Measurements from ENCODE around the gene GCNT2.
A peak's percentile ranks its signal among the peaks of the same experiment; 100 is the strongest.

Gene GCNT2

DNA sequence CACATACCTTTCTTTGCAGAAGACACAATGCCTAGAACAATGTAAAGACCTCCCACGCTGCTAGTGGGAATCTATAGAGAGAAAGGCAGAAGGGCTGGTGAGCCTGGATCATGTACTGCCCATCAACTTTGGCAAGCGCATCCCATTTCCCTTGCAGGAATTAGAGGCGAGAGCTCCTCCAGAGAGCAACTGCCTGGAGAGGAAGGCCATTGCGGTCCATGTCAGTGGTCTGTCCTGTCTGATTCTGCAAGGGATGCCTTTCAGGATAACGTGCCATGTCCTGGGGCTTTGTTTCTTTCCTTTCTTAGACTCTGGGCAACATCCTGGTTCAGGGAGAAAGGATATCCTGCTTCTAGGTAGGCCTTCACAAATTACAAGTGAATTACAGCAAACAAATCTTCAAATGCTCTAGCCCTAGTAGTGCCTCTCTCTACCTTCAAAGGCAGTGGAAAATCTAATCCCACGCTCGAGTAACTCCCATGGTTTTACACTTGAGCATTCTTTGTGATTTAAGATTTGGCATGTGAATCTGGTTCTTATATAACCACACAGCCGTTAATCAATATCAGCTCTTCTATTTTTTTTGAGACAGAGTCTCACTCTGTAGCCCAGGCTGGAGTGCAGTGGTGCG, 38.5 kb downstream of the GCNT2 start:
- no peak for DNase-seq
- H3K9me3 ChIP-seq (ENCODE audit: severe bottlenecking), result no peaks in the 10 kb centered on the region
- TF ChIP-seq, protein P1, sequence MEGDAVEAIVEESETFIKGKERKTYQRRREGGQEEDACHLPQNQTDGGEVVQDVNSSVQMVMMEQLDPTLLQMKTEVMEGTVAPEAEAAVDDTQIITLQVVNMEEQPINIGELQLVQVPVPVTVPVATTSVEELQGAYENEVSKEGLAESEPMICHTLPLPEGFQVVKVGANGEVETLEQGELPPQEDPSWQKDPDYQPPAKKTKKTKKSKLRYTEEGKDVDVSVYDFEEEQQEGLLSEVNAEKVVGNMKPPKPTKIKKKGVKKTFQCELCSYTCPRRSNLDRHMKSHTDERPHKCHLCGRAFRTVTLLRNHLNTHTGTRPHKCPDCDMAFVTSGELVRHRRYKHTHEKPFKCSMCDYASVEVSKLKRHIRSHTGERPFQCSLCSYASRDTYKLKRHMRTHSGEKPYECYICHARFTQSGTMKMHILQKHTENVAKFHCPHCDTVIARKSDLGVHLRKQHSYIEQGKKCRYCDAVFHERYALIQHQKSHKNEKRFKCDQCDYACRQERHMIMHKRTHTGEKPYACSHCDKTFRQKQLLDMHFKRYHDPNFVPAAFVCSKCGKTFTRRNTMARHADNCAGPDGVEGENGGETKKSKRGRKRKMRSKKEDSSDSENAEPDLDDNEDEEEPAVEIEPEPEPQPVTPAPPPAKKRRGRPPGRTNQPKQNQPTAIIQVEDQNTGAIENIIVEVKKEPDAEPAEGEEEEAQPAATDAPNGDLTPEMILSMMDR (IDR thresholded peaks at IDR 0.05; ENCODE audit: low read depth, low read length), result no peak
- H3K27ac ChIP-seq, result no peak overlapping the region
- H3K27me3 ChIP-seq (ENCODE audit: insufficient read depth, low read depth, severe bottlenecking), result no peaks in the 10 kb centered on the region
- H3K36me3 ChIP-seq, result no peaks in the 10 kb centered on the region
- H3K4me3 ChIP-seq (ENCODE audit: low read depth, low read length), result no peak overlapping the region

DNA sequence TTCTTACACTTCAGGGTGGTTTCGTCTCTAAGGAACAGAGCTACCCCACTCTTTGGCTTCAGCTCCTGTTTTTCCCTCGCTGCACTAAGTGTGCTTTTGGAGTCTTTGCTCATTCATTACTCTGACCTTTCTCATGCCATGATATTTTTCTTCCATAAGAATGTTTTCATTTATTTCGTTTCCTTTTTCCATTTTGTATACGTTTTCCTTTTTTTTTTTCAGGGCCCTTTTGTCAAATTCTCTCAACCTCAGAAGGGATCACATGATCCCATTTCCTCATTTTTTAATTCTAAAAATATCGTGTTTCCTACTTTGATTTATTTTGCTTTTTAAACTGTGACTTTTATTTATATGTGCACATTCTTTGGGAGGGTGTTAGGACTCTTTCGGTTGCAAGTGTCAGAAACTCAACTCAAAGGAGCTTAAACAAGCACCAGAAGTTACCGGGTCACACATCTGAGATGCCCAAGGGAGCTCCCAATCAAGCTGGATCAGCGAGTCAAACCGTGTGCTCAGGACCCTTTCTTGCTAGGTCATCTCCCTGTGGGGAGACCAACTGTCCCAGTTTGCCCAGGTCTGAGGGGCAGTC, 40.6 kb downstream of the GCNT2 start:
- H3K4me3 ChIP-seq (ENCODE audit: low read depth, low read length), result no peak overlapping the region
- no peaks in the 10 kb centered on the region for H3K9me3 ChIP-seq (ENCODE audit: severe bottlenecking)
- H3K27me3 ChIP-seq (ENCODE audit: insufficient read depth, low read depth, severe bottlenecking), result no peaks in the 10 kb centered on the region
- TF ChIP-seq, protein P1 (IDR thresholded peaks at IDR 0.05; ENCODE audit: low read depth, low read length), result no peak
- DNase-seq, result no peak
- no peak overlapping the region for H3K27ac ChIP-seq
- no peaks in the 10 kb centered on the region for H3K36me3 ChIP-seq

DNA sequence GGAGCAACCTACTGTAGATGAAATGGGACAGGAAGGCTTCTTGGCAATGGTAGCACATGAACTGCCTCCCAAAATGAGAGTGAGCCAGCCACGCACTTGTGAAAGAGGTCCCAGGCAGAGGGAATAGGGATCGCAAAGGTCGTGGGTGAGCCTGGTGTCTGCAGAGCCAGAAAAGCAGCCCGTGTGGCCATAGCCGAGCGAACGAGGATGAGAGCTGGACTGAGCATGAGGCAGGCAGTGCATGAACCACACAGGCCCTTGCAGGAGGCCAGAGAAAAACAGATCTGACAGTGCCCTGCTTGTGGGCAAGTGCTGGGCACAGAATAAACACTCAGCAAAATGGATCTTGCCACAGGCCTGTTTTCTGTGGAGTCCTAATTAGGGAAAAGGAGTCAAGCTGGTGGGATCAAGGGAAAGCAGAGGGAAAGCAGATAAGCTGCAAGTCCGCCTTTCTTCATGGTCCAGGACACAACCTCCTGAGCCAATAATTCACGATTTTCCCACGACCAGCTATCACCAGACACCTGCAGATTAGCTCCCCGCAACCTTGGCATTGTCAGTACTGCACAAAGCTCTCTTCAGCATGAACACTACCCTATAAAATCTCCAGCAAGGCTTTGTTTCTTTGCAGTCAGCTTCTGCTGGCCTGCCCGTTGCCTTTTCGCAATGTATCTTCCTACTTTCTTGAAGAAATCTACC, 44.0 kb downstream of the GCNT2 start:
- peak; percentile 80 for DNase-seq
- H3K4me3 ChIP-seq (ENCODE audit: low read depth, low read length), result no peak overlapping the region
- no peaks in the 10 kb centered on the region for H3K9me3 ChIP-seq (ENCODE audit: severe bottlenecking)
- 0 out of 2 replicates have a peak overlapping the region, but pooled peaks have one; percentile 12 for H3K27ac ChIP-seq
- H3K27me3 ChIP-seq (ENCODE audit: insufficient read depth, low read depth, severe bottlenecking), result no peaks in the 10 kb centered on the region
- H3K36me3 ChIP-seq, result no peaks in the 10 kb centered on the region
- TF ChIP-seq, protein P1 (IDR thresholded peaks at IDR 0.05; ENCODE audit: low read depth, low read length), result no peak

DNA sequence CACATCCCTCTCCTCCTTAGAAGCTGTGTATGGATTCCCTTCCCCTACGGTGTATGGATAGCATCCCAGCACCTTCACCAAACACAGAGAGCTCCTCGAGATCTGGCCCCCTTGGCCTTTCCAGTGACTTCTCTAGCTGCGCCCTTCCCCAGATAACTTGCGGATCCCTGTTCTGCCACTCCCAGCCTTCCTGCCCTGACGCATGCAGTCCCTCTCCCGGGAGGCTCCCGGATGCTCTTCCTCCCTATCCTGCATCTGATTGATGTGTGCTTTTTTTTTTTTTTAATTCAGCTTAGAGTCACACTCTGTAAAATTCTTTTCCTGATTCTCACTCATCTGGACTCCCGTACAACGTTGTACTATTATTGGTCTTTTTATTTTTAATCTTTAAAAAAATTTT, 44.8 kb downstream of the GCNT2 start:
- Histone ChIP-seq H3K4me3 (ENCODE audit: low read depth, low read length) (no peak overlapping the region), H3K27ac (no peak overlapping the region), H3K9me3 (ENCODE audit: severe bottlenecking) (no peaks in the 10 kb centered on the region), H3K36me3 (no peaks in the 10 kb centered on the region), H3K27me3 (ENCODE audit: insufficient read depth, low read depth, severe bottlenecking) (no peaks in the 10 kb centered on the region)
- DNase-seq, result no peak
- TF ChIP-seq, protein P1 (IDR thresholded peaks at IDR 0.05; ENCODE audit: low read depth, low read length), result no peak

DNA sequence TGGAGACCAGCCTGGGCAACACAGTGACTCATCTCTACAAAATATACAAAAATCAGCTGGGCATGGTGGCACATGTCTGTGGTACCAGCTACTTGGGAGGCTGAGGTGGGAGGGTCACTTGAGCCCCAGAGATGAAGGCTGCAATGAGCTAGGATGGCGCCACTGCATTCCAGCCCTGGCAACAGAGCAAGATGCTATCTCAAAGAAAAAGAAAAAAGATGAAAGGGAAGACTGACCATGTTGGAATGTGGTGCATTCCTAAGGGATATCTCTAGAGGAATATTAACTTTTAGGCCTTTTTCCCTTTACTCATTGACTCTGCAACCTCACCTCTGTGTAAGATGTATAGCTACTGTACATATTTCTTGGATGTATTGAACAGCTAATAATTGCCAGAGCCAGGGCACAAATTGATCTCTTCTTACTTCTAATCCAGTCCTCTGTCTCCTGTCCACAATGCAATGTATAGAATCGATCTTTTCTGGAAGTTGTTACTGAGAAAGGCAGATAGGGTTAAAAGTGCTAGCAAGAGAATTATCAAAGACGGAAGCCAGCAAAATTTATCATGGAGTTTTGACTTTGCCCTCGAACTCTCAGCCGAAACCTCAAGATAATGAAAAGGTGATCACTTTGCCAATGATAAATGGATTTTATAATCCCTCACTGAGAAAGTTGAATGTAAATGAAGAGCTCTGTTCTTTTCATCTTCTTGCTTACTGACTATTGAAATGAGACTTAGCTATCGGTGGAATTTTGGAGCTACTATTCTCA, 46.3 kb downstream of the GCNT2 start:
- H3K9me3 ChIP-seq (ENCODE audit: severe bottlenecking), result no peaks in the 10 kb centered on the region
- no peak overlapping the region for H3K27ac ChIP-seq
- DNase-seq, result no peak
- H3K27me3 ChIP-seq (ENCODE audit: insufficient read depth, low read depth, severe bottlenecking), result no peaks in the 10 kb centered on the region
- no peaks in the 10 kb centered on the region for H3K36me3 ChIP-seq
- TF ChIP-seq, protein P1 (IDR thresholded peaks at IDR 0.05; ENCODE audit: low read depth, low read length), result no peak
- H3K4me3 ChIP-seq (ENCODE audit: low read depth, low read length), result no peak overlapping the region

Data from WERI-Rb-1 (cell line).